Neural crest cell (in vitro differentiated cells): ENCODE data around the gene TMEM40. TPM values are rescaled to one million over a fixed set of nuclear protein-coding genes. Genes with fewer than 3 reads are reported as not detected.

Experiments
- DNase-seq: peaks from one replicate; pipeline ENCODE4 v3.0.0; 2021; ENCODE audit warnings: low read depth, mixed read lengths, low spot score
- H3K27ac Mint-ChIP-seq: one replicate; pipeline ENCODE4 v1.8.0; 2021; ENCODE audit warnings: mild to moderate bottlenecking, mixed read lengths; ENCODE audit not compliant: unreplicated experiment
- H3K27me3 Mint-ChIP-seq: 2 replicates; pipeline ENCODE4 v1.8.0; 2021; ENCODE audit warnings: low read depth, mild to moderate bottlenecking, mixed read lengths
- H3K36me3 Mint-ChIP-seq: 2 replicates; pipeline ENCODE4 v1.8.0; 2021; ENCODE audit warnings: low read depth, mild to moderate bottlenecking, mixed read lengths
- H3K4me1 Mint-ChIP-seq: 2 replicates; pipeline ENCODE4 v1.8.0; 2021; ENCODE audit warnings: mixed read lengths
- H3K4me3 Mint-ChIP-seq: one replicate; pipeline ENCODE4 v1.8.0; 2021; ENCODE audit warnings: mild to moderate bottlenecking, mixed read lengths
- H3K9me3 Mint-ChIP-seq: 2 replicates; pipeline ENCODE4 v1.8.0; 2021; ENCODE audit warnings: mixed read lengths
- CTCF ChIP-seq: fragments of 200-600 bp; sonication (generic); conservative IDR thresholded peaks from 2 replicates; pipeline ENCODE4 v1.5.0; 2021; ENCODE audit warnings: antibody characterized with exemption, mild to moderate bottlenecking
- total RNA-seq: library from RNA; stranded (reverse); gene quantifications from 2 replicates; pipeline ENCODE4 v1.2.1, GENCODE V29; 2021

Gene TMEM40
- total RNA-seq, 1 donor from 2014 or later, result not detected

- Mint-ChIP-seq H3K36me3 (no peaks in the 10 kb centered on the region), H3K4me3 (no peak overlapping the region), H3K27ac (no peak overlapping the region), H3K9me3 (no peaks in the 10 kb centered on the region), H3K27me3 (no peaks in the 10 kb centered on the region), H3K4me1 (peaks cover 10% of the 10 kb centered on the region)
- no peak for DNase-seq
- no peak for TF ChIP-seq CTCF
Observed at GRCh38 chr3:12716605-12717151, 42.4 kb downstream of the TMEM40 start.

- no peak overlapping the region for H3K4me3 Mint-ChIP-seq
- H3K4me1 Mint-ChIP-seq, result no peaks in the 10 kb centered on the region
- no peaks in the 10 kb centered on the region for H3K36me3 Mint-ChIP-seq
- DNase-seq, result no peak
- H3K27ac Mint-ChIP-seq, result no peak overlapping the region
- TF ChIP-seq CTCF, result no peak
- no peaks in the 10 kb centered on the region for H3K9me3 Mint-ChIP-seq
- no peaks in the 10 kb centered on the region for H3K27me3 Mint-ChIP-seq
Observed at GRCh38 chr3:12714278-12714677, 44.8 kb downstream of the TMEM40 start.

- no peaks in the 10 kb centered on the region for H3K4me1 Mint-ChIP-seq
- H3K36me3 Mint-ChIP-seq, result no peaks in the 10 kb centered on the region
- H3K4me3 Mint-ChIP-seq, result no peak overlapping the region
- no peak for TF ChIP-seq CTCF
- DNase-seq, result no peak
- H3K27me3 Mint-ChIP-seq, result no peaks in the 10 kb centered on the region
- no peak overlapping the region for H3K27ac Mint-ChIP-seq
- H3K9me3 Mint-ChIP-seq, result no peaks in the 10 kb centered on the region
Observed at GRCh38 chr3:12710062-12710461, 49.0 kb downstream of the TMEM40 start.

DNA sequence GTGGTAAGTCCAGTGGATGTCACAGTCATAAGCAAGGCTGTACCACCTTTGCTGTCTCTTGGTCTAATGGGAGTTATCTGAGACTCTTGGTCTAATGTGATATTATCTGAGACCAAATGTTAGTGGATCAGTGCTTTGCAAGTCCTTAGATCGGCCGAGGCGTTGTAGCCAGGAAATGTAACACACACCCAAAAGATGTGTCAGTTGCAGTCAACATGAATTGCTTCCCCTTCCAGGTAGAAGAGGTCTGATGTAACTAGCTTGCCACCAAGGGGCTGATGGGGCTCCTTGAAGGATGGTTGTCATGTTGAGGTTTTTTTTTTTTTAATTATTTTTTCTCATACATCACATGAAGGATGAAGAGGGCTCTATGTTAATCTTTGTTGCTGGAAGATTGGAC, 49.7 kb downstream of the TMEM40 start:
- no peak for TF ChIP-seq CTCF
- Mint-ChIP-seq H3K4me3 (no peak overlapping the region), H3K27me3 (no peaks in the 10 kb centered on the region), H3K4me1 (no peaks in the 10 kb centered on the region), H3K36me3 (no peaks in the 10 kb centered on the region), H3K9me3 (no peaks in the 10 kb centered on the region), H3K27ac (no peak overlapping the region)
- DNase-seq, result no peak

GRCh38 chr3:12708584-12709192, 50.4 kb downstream of the TMEM40 start:
- no peaks in the 10 kb centered on the region for H3K36me3 Mint-ChIP-seq
- no peaks in the 10 kb centered on the region for H3K27me3 Mint-ChIP-seq
- H3K4me1 Mint-ChIP-seq, result no peaks in the 10 kb centered on the region
- TF ChIP-seq CTCF, result no peak
- H3K4me3 Mint-ChIP-seq, result no peak overlapping the region
- no peaks in the 10 kb centered on the region for H3K9me3 Mint-ChIP-seq
- H3K27ac Mint-ChIP-seq, result no peak overlapping the region
- no peak for DNase-seq
